ENCODE measurements around the gene FRMD4A. TPM values are rescaled to one million over a fixed set of nuclear protein-coding genes. Genes with fewer than 3 reads are reported as not detected.

The FRMD4A gene
- total RNA-seq, 2 experiments from 2014 or later, result 0.82 to 0.94 TPM

GRCh38 chr10:13949844-13950542 lies 380.7 kb downstream of the FRMD4A start:
- ChIA-PET POLR2A (no interaction called here), CTCF (no interaction called here)
- Mint-ChIP-seq H3K9me3 (ENCODE audit: insufficient read depth) (no peaks in the 10 kb centered on the region), H3K4me1 (ENCODE audit: low read depth) (no peaks in the 10 kb centered on the region), H3K27ac (no peak overlapping the region), H3K27me3 (ENCODE audit: low read depth) (peaks cover 2% of the 10 kb centered on the region), H3K4me3 (no peak overlapping the region), H3K36me3 (ENCODE audit: low read depth) (no peaks in the 10 kb centered on the region)
- DNase-seq (no peak), ATAC-seq (no peak)

DNA sequence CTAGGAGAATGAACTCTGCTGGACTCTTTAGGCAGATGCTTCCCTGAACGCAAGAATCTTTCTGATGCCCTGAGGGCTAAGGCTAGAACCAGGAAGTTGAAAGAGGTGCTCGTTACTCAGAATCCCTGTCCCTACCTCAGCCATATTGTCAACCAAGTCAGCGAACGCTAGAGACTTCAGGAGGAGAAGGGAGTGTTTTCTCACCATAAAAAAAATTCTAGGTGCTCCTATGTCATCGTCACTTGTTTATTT lies 384.6 kb downstream of the FRMD4A start:
- POLR2A ChIA-PET, result no interaction called here
- no peak for ATAC-seq
- DNase-seq, result no peak
- no peaks in the 10 kb centered on the region for H3K36me3 Mint-ChIP-seq (ENCODE audit: low read depth)
- no peak overlapping the region for H3K27ac Mint-ChIP-seq
- peaks cover under 1% of the 10 kb centered on the region for H3K27me3 Mint-ChIP-seq (ENCODE audit: low read depth)
- H3K9me3 Mint-ChIP-seq (ENCODE audit: insufficient read depth), result no peaks in the 10 kb centered on the region
- CTCF ChIA-PET, result no interaction called here
- H3K4me3 Mint-ChIP-seq, result no peak overlapping the region
- H3K4me1 Mint-ChIP-seq (ENCODE audit: low read depth), result no peaks in the 10 kb centered on the region

GRCh38 chr10:13945390-13946208 lies 385.1 kb downstream of the FRMD4A start:
- CTCF ChIA-PET, result no interaction called here
- Mint-ChIP-seq H3K27ac (no peak overlapping the region), H3K9me3 (ENCODE audit: insufficient read depth) (no peaks in the 10 kb centered on the region), H3K4me1 (ENCODE audit: low read depth) (no peaks in the 10 kb centered on the region), H3K4me3 (no peak overlapping the region), H3K27me3 (ENCODE audit: low read depth) (no peaks in the 10 kb centered on the region), H3K36me3 (ENCODE audit: low read depth) (no peaks in the 10 kb centered on the region)
- POLR2A ChIA-PET, result no interaction called here
- no peak for DNase-seq
- no peak for ATAC-seq

GRCh38 chr10:13944823-13945222 lies 385.9 kb downstream of the FRMD4A start:
- H3K27me3 Mint-ChIP-seq (ENCODE audit: low read depth), result no peaks in the 10 kb centered on the region
- no peak for ATAC-seq
- no peak overlapping the region for H3K4me3 Mint-ChIP-seq
- no peak for DNase-seq
- no peak overlapping the region for H3K27ac Mint-ChIP-seq
- ChIA-PET CTCF (no interaction called here), POLR2A (no interaction called here)
- no peaks in the 10 kb centered on the region for H3K36me3 Mint-ChIP-seq (ENCODE audit: low read depth)
- no peaks in the 10 kb centered on the region for H3K4me1 Mint-ChIP-seq (ENCODE audit: low read depth)
- no peaks in the 10 kb centered on the region for H3K9me3 Mint-ChIP-seq (ENCODE audit: insufficient read depth)

DNA sequence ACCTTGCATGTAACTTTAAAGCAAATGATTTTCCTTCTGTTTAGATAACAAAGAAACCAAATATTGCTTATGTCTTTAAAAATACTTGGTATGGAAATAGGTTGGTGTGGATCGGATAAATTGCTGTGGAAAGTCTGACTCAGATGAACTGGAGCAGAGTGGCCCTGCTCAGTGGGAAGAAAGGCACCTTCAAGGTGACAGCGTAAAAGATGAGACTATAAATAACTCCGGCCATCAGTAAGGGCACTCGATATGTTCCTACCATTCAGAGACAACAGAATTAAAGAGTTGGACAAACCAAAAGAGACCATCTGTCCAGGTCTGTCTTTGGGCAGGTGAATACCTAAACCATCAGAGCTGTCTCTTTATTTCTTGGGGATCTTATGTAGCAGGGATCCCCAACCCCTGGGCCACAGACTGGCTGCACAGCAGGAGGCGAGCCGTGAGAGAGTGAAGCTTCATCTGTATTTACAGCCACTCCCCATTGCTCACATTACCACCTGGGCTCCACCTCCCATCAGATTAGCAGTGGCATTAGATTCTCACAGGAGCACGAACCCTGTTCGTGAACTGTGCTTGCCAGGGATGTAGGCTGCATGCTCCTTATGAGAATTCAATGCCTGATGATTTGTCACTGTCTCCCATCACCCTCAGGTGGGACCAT lies 386.9 kb downstream of the FRMD4A start:
- no peaks in the 10 kb centered on the region for H3K4me1 Mint-ChIP-seq (ENCODE audit: low read depth)
- no peak for DNase-seq
- no peak overlapping the region for H3K4me3 Mint-ChIP-seq
- H3K36me3 Mint-ChIP-seq (ENCODE audit: low read depth), result no peaks in the 10 kb centered on the region
- no peak overlapping the region for H3K27ac Mint-ChIP-seq
- H3K27me3 Mint-ChIP-seq (ENCODE audit: low read depth), result no peaks in the 10 kb centered on the region
- CTCF ChIA-PET, result no interaction called here
- POLR2A ChIA-PET, result no interaction called here
- ATAC-seq, result no peak
- H3K9me3 Mint-ChIP-seq (ENCODE audit: insufficient read depth), result no peaks in the 10 kb centered on the region

- ATAC-seq, result no peak
Measured at GRCh38 chr10:13942035-13942434, 388.7 kb downstream of the FRMD4A start.

GRCh38 chr10:13939391-13939790 lies 391.3 kb downstream of the FRMD4A start:
- H3K27ac Mint-ChIP-seq, result no peak overlapping the region
- no peaks in the 10 kb centered on the region for H3K36me3 Mint-ChIP-seq (ENCODE audit: low read depth)
- no peaks in the 10 kb centered on the region for H3K27me3 Mint-ChIP-seq (ENCODE audit: low read depth)
- CTCF ChIA-PET, result no interaction called here
- H3K4me1 Mint-ChIP-seq (ENCODE audit: low read depth), result no peaks in the 10 kb centered on the region
- POLR2A ChIA-PET, result no interaction called here
- no peak overlapping the region for H3K4me3 Mint-ChIP-seq
- ATAC-seq (no peak), DNase-seq (no peak)
- no peaks in the 10 kb centered on the region for H3K9me3 Mint-ChIP-seq (ENCODE audit: insufficient read depth)

More at GRCh38 chr10:13942035-13942434, 388.7 kb downstream of the FRMD4A start:
- no peak overlapping the region for H3K4me3 Mint-ChIP-seq
- no peaks in the 10 kb centered on the region for H3K4me1 Mint-ChIP-seq (ENCODE audit: low read depth)
- DNase-seq, result no peak
- POLR2A ChIA-PET, result no interaction called here
- H3K36me3 Mint-ChIP-seq (ENCODE audit: low read depth), result no peaks in the 10 kb centered on the region
- no peak overlapping the region for H3K27ac Mint-ChIP-seq
- H3K27me3 Mint-ChIP-seq (ENCODE audit: low read depth), result no peaks in the 10 kb centered on the region
- no peaks in the 10 kb centered on the region for H3K9me3 Mint-ChIP-seq (ENCODE audit: insufficient read depth)
- CTCF ChIA-PET, result no interaction called here

DNA sequence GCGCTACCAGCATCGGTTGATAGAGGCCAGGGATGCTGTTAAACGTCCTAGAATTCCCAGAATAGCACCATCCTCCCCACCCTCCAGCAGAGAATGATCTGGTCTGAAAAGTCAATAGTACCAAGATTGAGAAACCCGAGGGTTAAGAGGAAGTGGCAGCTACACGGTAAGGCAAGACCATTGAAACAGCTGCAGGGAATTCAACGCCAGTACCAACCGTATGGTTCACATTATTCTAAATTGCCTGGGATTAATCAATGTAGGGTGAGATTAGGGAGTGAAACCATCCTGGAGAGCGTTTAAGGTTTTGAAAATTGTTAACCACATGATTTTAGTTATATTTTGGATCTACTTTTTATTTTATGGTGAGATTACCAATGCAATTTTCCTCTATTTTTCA lies 391.8 kb downstream of the FRMD4A start:
- H3K9me3 Mint-ChIP-seq (ENCODE audit: insufficient read depth), result no peaks in the 10 kb centered on the region
- POLR2A ChIA-PET, result no interaction called here

DNA sequence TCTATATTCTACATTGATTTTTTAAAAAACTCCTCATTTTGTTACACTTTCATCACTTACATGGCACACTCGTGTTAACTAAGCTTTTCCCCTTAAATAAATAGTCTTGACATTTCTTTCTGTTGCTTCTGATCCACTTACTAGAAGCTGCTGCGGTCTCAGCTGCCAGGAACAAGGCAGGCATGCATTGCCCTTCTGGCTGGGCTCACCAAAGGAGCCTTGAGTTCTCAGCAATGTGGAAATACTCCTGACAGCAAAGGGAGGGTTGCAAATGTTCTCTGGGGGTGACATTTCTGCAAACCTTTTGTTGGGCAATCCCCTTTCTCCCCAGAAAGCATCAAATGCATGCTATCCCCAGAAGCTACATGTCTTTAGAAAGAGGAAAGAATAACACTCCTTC lies 393.9 kb downstream of the FRMD4A start:
- CTCF ChIA-PET, result no interaction called here
- H3K4me3 Mint-ChIP-seq, result no peak overlapping the region
- H3K27me3 Mint-ChIP-seq (ENCODE audit: low read depth), result peaks cover 5% of the 10 kb centered on the region
- POLR2A ChIA-PET, result no interaction called here
- H3K36me3 Mint-ChIP-seq (ENCODE audit: low read depth), result no peaks in the 10 kb centered on the region
- H3K4me1 Mint-ChIP-seq (ENCODE audit: low read depth), result no peaks in the 10 kb centered on the region
- ATAC-seq (no peak), DNase-seq (no peak)
- H3K27ac Mint-ChIP-seq, result no peak overlapping the region
- no peaks in the 10 kb centered on the region for H3K9me3 Mint-ChIP-seq (ENCODE audit: insufficient read depth)

More for the DNA sequence above, 391.8 kb downstream of the FRMD4A start:
- no peaks in the 10 kb centered on the region for H3K36me3 Mint-ChIP-seq (ENCODE audit: low read depth)
- CTCF ChIA-PET, result no interaction called here
- no peak overlapping the region for H3K4me3 Mint-ChIP-seq
- H3K27ac Mint-ChIP-seq, result no peak overlapping the region
- no peaks in the 10 kb centered on the region for H3K4me1 Mint-ChIP-seq (ENCODE audit: low read depth)
- DNase-seq, result no peak
- ATAC-seq, result no peak
- H3K27me3 Mint-ChIP-seq (ENCODE audit: low read depth), result peaks cover 1% of the 10 kb centered on the region

DNA sequence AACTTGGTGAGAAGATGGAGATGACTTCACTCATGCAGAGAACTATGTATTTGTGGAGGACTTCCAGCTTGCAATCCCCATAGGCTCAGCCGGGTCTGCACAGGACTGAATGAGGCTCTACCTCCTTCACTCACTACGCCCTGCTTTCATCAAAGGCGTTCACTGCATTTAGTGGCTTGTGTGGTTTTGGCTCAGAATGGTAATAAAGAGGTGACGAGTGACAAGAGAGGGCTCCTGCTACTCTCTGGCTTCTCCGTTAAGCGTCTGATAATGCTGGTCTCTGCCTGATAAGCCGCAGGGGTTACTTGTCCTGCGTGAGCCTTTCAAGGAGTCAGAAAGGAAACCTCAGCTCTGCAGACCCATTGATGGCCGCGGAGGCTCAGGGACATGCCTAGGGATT lies 400.6 kb downstream of the FRMD4A start:
- no peak for ATAC-seq
- H3K4me1 Mint-ChIP-seq (ENCODE audit: low read depth), result peaks cover 2% of the 10 kb centered on the region
- no peak for DNase-seq
- no peaks in the 10 kb centered on the region for H3K9me3 Mint-ChIP-seq (ENCODE audit: insufficient read depth)
- no peak overlapping the region for H3K4me3 Mint-ChIP-seq
- peaks cover 7% of the 10 kb centered on the region for H3K27me3 Mint-ChIP-seq (ENCODE audit: low read depth)
- H3K36me3 Mint-ChIP-seq (ENCODE audit: low read depth), result no peaks in the 10 kb centered on the region
- ChIA-PET CTCF (no interaction called here), POLR2A (no interaction called here)
- no peak overlapping the region for H3K27ac Mint-ChIP-seq

DNA sequence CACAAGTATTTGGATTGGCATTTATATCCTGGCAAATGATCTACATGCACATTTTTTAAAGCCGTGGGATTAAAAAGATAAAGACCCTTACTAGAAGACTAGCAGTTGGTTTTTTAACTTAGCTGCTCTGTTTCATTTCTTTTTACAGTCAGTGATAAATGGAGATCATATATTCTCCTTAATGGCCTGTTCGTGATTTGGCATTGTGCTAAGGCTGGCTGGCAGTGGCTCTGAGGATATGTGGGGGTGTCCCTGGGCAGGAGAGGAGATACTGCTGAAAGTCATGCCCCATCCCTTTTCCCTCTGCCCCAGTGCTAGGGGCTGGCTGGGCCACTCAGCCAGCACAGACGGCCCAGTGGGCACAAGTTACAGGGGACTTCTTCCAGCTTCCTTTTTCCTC lies 402.3 kb downstream of the FRMD4A start:
- Mint-ChIP-seq H3K27me3 (ENCODE audit: low read depth) (peaks cover 2% of the 10 kb centered on the region), H3K4me1 (ENCODE audit: low read depth) (peaks cover 2% of the 10 kb centered on the region)
- POLR2A ChIA-PET, result no interaction called here

GRCh38 chr10:13925971-13926780 lies 404.5 kb downstream of the FRMD4A start:
- peaks cover 2% of the 10 kb centered on the region for H3K4me1 Mint-ChIP-seq (ENCODE audit: low read depth)
- ATAC-seq (no peak), DNase-seq (no peak)
- H3K4me3 Mint-ChIP-seq, result no peak overlapping the region
- ChIA-PET POLR2A (no interaction called here), CTCF (no interaction called here)
- H3K27me3 Mint-ChIP-seq (ENCODE audit: low read depth), result peaks cover 2% of the 10 kb centered on the region
- no peaks in the 10 kb centered on the region for H3K36me3 Mint-ChIP-seq (ENCODE audit: low read depth)
- H3K9me3 Mint-ChIP-seq (ENCODE audit: insufficient read depth), result no peaks in the 10 kb centered on the region
- H3K27ac Mint-ChIP-seq, result no peak overlapping the region

More for the DNA sequence above, 402.3 kb downstream of the FRMD4A start:
- ATAC-seq (no peak), DNase-seq (no peak)
- Mint-ChIP-seq H3K9me3 (ENCODE audit: insufficient read depth) (no peaks in the 10 kb centered on the region), H3K4me3 (no peak overlapping the region), H3K27ac (no peak overlapping the region), H3K36me3 (ENCODE audit: low read depth) (no peaks in the 10 kb centered on the region)
- CTCF ChIA-PET, result no interaction called here

All from activated CD8-positive, alpha-beta T cell treated with anti-CD3 and anti-CD28 coated beads, Interleukin-2, amount 10 ng/mL, durations not matched to agents 7 days and 5 days (primary cell).